HS-27A (cell line): ENCODE results near the gene FAM110C.
"Not testable (repeated sequence)": the region's sequence is repeated elsewhere in the genome, so short reads cannot be mapped to it uniquely, and the experiment has no call there.

Experiments
- DNase-seq: peaks from one replicate; pipeline ENCODE4 v3.0.0-alpha.2; 2012; ENCODE audit warnings: low read depth, missing footprints

Gene FAM110C, protein sequence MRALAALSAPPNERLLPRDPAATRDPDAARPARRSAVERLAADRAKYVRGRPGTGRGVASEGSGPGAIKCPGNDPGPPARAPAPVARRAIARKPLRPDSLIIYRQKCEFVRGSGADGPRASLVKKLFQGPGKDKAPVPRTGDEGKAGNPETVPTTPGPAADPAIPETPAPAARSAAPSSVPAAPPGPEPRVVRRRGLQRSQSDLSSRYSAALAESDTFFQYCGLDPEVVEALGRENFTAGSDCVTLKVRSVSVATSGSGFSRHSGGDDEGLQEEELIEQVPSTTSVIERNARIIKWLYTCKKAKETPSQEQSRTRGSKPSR

DNA sequence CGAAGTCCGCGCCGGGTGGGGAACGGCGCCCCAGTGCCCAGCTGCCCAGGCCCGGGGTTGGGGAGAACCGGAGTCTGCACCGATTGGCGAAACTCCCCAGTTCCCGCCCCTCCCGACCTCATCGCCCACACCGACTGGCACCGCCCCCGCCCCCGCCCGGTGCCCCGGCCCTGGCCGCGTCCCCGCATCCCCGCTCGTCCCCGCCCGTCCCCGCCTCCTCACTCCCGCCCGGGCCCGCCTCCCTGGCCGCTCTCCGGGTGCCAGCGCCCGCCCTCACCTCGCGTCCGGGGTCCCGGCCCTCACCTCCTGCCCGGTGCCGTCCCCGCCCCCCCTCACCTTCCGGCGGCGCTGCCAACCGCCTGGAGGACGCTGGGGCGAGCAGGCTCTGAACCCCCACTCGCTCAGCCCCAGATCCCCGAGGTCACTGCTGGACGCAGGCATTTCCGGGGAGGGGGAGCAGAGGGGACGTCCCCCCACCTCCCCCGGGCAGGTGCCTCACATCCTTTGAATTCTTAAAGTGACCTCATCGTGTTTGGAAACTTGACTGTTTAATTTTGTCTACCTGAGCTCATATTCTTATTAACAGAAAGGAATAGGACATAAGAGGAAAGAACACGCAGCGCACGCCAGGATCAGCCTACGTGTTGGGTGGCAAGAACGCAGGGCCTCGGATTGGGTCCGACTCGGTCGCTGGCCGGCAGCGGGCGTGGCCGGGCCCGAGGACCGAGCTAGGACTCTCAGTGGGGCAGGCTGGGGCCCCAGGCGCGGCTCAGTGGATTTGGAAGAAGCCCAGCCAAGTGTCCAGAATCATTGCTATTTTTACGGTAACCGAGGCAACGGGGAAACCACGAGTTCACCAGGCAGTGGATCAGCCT lies at the start of gene FAM110C:
Gene FAM110C (minus strand): TSS at position 35 of the 875 bp plus-strand sequence. CDS start 120 bp downstream, outside the sequence.
- DNase-seq: no peak

DNA sequence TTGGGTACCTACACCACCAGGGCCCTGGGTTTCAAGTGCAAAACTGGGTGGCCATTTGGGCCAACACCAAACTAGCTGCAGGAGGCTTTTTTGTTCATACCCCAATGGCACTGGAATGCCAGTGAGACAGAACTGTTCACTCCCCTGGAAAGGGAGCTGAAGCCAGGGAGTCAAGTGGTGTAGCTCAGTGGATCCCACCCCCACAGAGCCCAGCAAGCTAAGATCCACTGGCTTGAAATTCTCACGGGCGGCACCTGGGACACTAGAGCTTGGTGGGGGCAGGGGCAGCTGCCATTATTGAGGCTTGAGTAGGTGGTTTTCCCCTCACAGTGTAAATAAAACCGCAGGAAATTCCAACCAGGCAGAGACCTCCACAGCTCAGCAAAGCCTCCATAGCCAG lies 46.0 kb upstream of the FAM110C start:
- no peak for DNase-seq

DNA sequence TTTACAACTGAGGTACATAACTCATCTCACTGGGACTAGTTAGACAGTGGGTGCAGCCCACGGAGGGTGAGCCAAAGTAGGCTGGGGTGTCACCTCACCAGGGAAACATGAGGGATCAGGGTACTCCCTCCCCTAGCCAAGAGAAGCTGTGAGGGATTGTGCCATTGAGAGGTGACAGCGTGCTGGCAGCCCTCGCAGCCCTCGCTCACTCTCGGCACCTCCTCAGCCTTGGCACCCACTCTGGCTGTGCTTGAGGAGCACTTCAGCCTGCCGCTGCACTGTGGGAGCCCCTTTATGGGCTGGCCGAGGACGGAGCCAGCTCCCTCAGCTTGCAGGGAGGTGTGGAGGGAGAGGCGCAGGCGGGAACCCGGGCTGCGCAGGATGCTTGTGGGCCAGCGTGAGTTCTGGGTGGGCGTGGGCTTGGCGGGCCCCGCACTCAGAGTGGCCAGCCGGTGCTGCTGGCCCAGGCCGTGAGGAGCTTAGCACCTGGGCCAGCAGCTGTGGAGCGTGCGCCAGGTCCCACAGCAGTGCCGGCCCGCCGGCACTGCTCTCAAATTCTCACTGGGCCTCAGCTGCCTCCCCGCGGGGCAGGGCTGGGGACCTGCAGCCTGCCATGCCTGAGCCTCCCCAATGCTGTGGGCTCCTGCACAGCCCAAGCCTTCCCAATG lies 44.5 kb upstream of the FAM110C start:
- DNase-seq: no peak

- no peak for DNase-seq
These were observed 39.5 kb upstream of the FAM110C start for GRCh38 chr2:85761-86160.

DNA sequence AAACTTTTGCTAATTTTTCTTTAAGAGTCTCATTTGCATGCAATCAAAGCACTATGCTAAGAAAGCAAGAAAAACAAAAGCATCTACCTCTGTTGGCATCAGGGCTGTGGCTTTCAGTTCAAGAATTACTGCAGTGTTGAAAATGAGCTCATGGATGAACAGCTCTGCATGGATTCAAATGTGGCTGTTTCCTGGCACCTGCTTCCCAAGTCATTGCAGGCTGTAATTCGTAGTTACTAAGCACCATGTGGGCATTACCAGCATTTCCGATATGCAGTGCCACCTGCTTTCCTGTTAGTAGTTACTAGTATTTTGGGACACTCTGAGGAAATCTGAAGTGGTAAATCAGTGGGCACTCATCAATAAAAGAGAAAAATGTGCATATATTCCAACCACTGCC lies 37.8 kb upstream of the FAM110C start:
- no peak for DNase-seq

- no peak for DNase-seq
These were observed 34.8 kb upstream of the FAM110C start for GRCh38 chr2:80971-81736.

DNA sequence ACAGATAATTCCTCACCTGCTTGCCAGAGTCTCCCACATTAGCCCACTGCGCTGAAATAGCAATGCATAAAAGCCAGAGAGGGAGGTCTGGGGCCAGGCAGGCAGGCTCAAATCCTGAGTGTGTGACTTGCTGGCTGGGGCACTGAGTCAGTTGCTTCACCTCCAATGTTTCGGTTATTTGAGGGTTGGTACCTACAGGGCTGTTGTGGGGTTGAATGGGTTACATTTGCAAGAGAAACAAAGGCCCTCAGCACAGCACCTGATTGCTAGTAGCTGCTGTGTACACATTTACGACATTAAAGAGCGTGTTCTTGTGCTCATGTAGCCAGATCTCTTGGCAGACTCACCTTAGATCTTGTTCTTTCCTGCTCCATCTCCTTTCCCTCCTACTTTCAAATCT lies 34.1 kb upstream of the FAM110C start:
- DNase-seq: no peak

- no peak for DNase-seq
These were observed 25.2 kb upstream of the FAM110C start for GRCh38 chr2:71309-72035.

DNA sequence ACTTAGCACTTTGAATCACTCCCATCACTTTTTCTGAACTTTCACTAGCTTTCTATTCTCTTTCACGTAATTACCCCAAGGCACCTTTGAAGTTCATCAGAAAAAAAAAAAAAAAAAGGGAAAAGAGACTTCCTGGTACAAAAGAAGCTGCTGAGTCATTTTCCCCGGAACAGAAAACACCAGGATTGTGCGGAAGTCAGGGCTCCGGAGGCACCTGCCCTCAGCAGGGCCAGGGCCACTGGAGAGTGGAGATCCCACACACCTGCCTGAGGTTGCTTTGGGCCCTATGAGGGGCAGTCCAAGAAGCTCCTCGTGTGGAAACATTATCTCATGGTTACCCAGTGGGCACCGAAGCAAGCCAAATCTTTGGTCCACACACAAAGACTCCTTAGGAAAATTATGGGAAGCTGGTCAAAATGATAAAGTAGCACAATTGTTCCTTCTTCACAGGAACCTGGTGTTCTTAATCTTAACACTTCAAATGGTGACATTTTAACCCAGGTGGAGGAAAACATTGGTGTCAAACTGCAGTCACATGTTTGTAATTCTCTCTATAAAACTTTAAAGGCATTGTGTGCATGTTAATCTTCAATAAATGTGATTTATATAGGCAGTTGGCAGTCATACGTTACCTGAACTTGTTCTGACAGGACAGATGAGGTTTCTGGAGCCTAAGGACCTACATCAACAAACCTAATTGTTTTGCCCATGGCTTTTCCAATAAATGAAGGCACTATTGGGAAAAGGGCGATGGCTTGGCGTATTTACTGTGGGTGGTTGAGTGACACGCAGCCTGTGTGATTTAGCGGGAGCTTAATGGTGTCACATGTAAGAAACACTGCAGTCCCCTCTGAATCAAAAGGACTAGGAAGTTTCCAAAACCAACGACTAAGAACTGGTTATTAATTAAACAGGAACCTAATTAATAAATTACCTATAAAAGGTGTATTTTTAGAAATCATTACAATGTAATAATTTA lies 23.4 kb upstream of the FAM110C start:
- no peak for DNase-seq

- not testable (repeated sequence) for DNase-seq
These were observed 22.3 kb upstream of the FAM110C start for GRCh38 chr2:68637-69036.

GRCh38 chr2:66853-67252 lies 20.5 kb upstream of the FAM110C start:
- DNase-seq: no peak

DNA sequence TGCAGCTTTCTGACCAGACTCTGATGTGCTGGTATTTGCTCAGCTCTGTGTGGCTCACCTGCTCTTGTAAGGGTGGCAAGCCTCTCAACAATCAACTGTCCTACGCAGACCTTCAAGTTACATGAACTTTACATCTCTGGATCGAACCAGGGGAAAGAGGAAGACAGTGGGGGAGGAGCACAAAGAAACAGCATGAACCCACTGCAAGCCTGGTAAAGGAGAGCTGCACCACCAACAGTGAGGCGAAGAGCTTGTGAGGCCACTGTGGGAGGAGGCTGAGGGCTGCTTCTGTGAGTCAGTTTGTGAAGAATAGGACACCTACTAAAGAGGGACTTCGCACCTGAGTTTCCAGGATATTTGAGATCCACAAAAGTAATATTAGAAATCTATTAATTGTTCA lies 18.8 kb upstream of the FAM110C start:
- no peak for DNase-seq

DNA sequence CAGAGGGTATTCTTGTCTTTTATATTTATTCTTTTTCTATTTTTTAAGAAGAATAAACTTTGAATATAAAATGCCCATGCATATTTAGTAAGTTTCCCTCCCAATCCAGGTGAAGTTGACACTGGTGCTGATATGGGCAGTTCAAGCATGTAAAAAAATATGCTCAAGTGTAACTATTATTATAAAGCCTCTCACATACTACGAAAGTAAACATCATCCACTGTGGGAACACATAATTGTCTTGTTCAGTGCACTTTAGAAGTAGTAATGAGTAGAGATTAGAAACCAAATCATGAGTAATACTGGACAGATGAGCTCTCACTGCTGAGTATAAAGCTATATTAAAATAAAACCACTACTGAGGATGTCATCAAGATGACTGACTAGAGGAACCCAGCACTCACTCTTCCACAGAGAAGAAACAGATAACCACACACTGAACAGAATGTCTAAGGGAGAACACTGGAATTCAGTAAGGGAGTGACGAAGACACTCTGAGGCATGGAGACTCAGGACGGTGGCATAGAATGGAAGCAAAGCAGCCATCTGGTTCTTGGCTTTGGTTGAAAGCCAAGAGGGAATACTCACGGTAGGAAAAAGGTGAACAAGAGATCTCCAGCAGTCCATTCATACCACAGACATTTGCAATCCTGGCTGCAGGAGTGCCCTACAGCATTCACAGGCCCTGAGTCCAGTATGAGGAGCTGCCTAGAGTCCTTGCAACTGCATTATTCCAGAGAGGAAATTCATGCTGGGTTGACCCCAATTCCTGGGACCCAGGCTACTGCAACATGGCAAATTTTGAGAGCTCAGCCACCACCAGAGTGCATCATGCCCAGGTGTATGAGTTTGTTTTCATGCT lies 9.5 kb upstream of the FAM110C start:
- DNase-seq: no peak

GRCh38 chr2:51613-52012 lies 5.3 kb upstream of the FAM110C start:
- no peak for DNase-seq

- no peak for DNase-seq
These were observed 1.4 kb upstream of the FAM110C start for GRCh38 chr2:47737-48136.

GRCh38 chr2:47346-47725 lies 1.0 kb upstream of the FAM110C start:
- no peak for DNase-seq

DNA sequence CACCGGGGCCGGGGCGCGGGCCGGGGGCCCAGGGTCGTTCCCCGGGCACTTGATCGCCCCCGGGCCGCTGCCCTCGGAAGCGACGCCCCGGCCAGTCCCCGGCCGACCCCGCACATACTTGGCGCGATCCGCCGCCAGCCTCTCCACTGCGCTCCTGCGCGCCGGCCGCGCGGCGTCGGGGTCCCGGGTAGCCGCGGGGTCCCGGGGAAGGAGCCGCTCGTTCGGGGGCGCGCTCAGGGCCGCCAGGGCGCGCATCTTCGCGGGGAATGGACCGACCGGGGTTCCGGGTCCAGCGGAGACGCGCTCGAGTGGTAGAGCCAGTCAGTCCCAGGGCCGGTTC lies 204 bp downstream of the FAM110C start:
- no peak for DNase-seq

GRCh38 chr2:45342-46130 lies 769 bp downstream of the FAM110C start:
- DNase-seq: no peak
